GDM1 (cell line): ENCODE measurements around the gene EFCAB10.
"Not testable (repeated sequence)": the region's sequence is repeated elsewhere in the genome, so short reads cannot be mapped to it uniquely, and the experiment has no call there.

Source experiments
- DNase-seq: peaks from one replicate; lab custom pipeline; 2025; lab: John Stamatoyannopoulos, UW

Gene EFCAB10

DNA sequence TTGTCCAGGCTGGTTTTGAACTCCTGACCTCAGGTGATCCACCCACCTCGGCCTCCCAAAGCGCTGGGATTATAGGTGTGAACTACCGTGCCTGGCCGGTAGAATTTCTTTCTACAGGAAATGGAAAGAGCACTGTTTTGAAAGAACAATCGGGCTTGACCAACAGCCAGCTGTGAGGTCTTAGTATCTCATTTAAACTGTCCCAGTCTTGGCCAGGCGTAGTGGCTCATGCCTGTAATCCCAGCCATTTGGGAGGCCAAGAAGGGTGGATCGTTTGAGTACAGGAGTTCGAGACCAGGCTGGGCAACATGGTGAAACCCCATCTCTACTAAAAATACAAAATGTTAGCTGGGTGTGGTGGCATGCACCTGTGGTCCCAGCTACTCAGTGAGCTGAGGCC lies 17.8 kb upstream of the EFCAB10 start:
- DNase-seq, result not testable (repeated sequence)

DNA sequence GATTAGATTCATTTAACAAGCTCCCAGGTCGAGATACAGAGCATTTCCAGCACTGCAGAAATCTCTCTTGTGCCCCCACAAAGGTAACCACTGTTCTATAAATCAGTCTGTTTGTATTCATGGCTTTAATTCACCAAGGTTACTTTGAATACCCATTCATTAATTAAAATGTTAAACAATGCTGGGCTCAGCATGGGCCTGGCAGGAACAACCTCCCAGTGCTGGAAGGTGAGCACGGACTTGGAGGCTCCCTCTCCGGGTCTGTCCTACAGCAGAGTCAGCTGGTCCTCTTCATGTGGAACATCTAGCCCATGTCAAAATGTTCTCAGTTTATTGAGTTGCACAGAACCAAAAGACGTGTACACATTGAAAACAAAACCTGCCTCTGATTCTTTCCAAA lies 15.6 kb upstream of the EFCAB10 start:
- DNase-seq, result no peak

DNA sequence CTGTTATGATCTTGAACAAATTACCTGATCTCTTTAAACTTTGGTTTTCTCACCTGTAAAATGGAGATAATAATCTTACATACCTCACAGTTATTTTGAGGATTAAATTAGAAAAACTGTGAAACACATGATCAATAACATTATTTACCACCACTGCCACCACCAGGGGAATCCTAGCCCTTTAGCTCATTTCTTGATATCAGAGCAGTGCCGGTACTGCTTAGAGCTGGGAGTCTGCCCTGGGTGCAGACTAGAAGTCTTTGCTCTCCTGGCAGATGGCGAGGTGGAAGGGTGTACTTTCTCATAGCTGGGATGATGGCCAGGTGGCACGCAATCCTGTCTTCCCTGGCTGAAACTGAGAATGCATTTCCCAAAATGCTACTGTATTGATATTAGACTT lies 12.7 kb upstream of the EFCAB10 start:
- DNase-seq, result no peak

DNA sequence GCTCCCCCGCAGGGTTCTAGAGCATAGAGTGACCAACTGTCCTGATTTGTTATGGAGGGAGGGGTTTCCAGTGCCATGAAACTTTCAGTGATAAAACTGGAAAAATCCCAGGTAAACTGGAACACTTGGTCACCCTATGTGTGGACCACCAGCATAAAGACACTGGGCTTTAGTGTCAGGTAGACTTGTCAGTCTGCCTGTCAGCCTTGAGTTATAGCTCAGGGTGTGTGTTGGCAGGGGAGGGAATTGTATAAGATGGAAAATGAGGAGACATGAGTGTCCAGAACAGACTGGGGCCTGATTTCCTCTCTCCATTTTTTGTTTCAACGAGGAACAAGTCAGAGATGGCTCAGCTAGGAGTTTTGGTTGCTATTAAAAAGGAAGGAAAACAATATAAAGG lies 10.2 kb upstream of the EFCAB10 start:
- no peak for DNase-seq

DNA sequence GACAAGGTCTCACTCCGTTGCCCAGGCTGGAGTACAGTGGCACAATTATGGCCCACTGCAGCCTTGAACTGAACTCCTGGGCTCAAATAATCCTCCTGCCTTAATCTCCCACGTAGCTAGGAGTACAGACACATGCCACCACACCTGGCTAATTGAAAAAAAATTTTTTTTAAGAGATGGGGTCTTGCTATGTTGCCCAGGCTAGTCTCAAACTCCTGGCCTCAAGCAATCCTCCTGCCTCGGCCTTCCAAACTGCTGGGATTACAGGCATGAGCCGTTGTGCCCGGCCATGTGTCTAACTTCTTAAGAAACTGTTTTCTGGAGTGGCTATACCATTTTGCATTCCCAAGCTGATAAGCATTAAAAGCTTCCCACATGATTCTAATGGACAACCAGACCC lies 9.5 kb upstream of the EFCAB10 start:
- DNase-seq, result no peak

DNA sequence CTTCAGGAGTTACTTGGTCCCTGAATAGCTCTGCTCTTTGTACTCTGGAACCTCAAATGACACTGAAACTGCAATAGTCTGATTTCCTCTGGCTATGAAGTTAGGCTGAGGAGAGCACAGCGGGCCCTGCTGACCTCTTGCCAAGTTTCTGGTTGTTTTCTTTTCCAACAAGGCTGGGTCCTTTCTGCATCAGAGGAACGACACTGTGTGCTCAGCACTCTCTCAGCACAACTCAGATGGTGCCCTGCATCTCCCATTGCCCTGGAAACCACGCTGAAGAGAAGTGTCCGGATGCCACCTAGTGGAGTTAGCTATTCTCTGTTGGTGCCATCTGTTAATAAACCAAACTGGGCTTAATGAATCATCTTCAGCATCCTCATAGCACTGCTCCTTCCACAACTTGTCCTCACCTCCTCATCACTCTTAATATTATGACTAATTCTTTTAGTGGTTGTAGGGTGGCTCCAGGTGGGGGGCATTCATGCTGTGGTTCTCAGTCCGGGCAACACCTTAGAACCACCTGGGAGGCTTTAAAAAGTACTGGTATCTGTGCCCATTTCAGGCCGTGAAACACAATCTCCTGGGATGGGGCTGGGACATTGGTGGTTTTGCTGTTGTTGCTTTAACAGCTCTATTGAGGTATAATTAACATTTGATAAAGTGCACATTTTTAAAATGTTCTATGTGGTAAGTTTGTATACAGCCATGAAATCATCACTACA lies 8.2 kb upstream of the EFCAB10 start:
- DNase-seq, result peak; percentile 33

DNA sequence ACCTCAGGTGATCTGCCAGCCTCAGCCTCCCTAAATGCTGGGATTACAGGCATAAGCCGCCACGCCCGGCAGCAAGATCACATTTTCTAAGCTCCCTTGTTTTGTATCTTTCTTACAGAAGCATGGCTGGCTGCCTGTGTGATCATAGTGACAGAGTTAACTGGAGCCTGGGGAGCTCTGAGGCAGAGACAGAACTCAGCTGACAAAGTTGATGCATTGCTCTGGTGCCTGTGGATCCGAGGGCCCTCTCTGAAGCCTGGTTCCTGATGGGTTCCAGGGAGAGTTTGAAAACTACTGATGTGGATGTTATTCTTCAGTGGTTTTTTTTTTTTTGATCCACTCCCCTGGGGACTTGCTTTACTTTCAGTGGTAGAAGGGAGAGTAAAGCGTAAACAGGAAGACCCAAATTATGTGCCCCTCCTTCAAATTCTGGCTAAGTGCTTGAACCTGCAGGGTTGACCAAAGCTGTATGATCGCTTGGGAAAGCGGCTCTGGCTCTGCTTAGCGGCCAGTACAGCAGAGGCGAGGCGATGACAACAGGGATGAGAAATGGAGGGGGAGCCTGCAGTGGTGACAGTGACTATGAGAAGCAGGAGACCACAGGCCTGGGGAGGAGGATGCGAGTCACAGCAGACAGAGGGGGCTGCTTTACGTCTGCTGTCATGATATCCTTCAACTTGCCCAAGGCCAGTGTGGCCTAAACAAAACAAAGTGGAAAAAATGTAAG lies 6.8 kb upstream of the EFCAB10 start:
- no peak for DNase-seq

DNA sequence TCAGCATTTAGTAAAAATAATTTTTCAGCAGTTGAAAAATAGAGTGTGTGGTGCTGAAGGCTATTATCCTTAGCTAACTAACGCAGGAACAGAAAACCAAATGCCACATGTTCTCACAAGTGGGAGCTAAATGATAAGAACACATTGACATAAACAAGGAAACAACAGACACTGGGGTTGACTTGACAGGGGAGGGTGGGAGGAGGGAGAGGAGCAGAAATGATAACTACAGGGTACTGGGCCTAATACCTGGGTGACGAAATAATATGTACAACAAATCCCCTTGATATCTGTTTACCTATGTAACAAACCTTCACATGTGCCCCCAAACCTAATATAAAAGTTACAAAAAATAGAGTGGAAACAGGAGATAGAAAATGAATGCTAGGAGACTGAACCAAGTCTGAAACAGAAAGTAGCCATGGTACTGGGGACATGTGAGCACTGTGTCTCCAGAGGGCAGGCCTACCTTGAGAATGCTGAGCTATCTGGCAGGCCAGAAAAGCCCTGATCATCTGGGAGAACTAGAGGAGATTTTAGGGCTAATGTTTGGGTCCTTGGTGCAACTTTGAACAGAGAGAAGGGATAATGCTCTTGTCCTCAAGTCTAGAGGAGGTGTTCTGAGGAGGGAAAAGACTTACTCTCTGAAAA lies 4.7 kb upstream of the EFCAB10 start:
- no peak for DNase-seq

DNA sequence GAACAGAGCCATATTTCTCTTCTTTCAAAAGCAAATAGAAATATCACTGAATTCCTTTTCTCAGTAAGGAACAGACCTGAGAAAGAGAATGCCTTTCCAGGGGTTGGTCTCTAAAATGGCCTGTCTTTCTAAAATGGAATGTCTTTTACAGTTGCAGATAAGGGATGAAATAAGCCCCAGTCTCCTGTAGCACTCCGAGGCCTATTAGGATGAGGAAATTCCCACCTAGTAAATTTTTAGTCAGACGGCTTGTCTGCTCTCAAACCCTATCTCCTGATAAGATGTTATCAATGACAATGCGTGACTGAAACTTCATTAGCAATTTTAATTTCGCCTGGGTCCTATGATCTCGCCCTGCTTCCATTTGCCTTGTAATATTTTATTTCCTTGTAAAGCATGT lies 2.9 kb upstream of the EFCAB10 start:
- DNase-seq, result no peak

DNA sequence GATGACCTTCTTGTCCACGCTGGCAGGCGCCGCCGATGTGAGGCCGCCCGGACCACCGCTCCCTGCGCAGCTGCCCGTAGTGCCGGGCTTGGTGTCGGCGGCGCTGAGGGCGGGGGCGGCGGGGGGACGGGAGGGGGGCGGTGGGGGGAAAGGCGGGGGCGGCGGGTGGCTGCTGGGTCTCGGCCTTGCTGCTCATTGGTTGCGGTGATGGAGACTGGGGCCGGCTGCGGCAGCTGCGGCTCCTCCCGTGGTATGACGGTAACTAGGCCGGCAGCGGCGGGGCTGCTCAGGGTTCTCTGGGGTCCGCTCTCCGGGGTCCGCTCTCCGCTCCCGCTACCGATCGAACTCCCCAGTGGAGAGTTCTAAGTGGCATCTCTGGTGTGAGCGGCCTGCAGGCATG lies 1.8 kb upstream of the EFCAB10 start:
- DNase-seq, result no peak

DNA sequence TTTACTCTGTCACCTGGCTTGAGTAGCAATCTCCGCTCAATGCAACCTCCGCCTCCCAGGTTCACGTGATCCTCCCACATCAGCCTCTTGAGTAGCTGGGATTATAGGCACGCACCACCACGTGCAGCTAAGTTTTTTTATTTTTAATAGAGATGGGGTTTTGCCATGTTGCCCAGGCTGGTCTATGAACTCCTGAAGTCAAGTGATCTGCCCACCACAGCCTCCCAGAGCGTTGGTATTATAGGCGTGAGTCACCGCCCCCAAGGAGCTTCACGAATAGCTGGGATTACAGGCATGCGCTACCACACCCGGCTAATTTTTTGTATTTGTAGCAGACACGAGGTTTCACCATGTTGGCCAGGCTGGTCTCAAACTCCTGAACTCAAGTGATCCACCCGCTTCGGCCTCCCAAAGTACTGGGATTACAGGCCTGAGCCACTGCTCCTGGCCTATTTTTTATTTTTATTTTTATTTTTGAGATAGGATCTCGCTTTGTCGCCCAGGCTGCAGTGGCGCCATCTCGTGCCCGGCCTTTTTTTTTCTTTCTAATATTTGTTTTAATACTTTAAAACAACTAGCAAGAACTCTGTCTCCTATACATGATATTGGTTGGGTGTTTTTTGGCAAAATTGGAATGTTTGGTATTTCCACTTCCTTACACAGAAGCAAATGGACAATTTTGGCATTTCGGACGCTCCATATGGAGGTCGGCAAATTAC lies 1.1 kb downstream of the EFCAB10 start:
- no peak for DNase-seq

DNA sequence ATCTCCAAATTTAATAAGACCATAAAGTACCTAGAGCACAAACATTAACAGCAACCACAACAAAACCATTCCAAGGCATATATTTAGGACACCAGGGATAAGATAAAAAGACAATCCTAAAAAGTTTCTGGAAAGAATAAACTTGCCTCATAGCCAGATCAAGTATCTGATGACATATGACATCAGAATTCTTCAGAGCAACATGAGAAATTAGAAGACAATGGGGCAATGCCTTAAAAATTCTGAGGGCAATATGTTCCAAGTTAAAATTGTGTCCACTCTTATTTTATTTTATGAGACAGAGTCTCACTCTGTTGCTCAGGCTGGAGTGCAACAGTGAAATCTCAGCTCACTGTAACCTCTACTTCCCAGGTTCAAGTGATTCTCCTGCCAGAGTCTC lies 2.8 kb downstream of the EFCAB10 start:
- no peak for DNase-seq

DNA sequence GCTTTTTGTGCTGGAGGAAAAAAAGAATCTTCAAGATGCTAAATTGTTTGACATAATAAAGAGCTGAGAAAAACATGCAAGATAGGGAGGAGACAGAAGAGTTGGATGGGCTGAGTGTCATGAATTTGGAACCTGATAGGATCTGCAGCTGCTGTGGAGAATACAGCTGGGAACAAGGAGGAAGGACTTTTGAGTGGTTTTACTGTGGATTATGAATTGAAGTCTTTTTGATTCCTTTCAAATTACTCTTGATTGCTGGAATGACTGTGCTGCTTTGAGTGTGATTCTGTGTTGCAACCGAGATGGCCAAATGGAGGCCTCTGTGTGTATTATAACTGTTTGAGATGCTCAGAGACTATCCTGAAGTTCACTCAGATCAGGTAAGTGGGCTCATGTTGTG lies 4.0 kb downstream of the EFCAB10 start:
- DNase-seq, result no peak

DNA sequence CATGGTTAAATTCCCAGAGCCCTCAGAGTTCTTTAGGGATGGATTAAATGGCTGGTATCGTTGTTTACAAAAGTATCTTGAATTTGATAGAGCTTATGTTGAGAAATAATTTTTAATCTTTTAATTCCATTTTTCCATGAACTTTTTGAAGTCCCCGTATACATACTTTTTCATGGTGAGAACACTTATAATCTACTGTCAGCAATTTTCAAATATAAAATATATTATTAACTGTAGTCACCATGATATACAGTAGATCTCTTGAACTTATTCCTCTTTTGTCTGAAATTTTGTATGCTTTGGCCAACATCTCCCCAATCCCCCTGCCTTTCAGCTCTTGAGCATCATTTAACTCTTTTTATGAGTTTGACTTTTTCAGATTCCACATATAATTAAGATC lies 9.4 kb downstream of the EFCAB10 start:
- no peak for DNase-seq

DNA sequence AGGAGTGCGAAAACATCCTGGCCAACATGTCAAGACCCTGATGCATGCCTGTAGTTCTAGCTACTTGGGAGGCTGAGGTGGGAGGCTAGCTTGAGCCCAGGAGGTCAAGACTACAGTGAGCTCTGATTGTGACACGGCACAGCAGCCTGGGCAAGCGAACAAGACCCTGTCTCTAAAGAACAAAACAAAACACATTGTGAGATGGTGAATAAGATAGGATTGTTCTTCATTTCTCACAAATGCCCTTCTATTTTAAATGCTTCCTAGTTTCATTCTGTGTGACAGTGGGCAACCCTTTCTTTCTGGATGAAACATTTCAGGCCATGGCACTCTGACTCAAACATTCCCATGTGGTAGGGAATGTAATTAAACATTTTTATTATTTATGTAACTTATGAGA lies 13.5 kb downstream of the EFCAB10 start:
- DNase-seq, result no peak

DNA sequence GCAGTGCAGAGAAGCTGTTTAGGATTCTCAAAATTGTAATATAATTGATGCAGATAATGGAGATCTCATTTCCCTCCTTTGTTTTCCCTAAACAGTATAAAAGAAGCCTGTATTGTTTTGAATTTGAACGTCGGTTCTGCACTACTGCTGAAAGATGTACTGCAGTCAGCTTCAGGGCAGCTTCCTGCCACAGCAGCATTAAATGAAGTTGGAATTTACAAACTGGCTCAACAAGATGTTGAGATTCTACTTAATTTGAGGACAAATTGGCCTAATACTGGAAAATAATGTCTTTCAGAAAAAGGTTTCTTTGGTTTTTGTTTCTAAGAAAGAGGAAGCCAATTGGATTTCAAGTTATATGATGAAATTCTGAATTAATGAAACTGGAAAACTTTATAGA lies 14.3 kb downstream of the EFCAB10 start:
- DNase-seq, result no peak

DNA sequence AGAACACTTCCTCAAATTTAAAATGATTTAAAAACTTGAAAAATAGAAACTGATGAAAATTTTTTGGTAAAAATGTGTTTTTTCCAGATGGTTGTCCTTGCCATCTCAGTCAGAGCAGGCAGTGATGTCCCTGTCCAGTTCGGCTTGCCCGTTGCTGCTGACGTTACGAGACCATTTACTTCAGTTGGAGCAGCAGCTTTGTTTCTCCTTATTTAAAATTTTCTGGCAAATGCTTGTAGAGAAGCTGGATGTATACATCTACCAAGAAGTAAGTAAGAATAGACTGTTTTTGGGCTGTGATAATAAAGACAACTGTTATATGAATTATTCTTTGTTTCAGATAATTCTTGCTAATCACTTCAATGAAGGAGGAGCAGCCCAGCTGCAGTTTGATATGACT lies 16.1 kb downstream of the EFCAB10 start:
- no peak for DNase-seq

DNA sequence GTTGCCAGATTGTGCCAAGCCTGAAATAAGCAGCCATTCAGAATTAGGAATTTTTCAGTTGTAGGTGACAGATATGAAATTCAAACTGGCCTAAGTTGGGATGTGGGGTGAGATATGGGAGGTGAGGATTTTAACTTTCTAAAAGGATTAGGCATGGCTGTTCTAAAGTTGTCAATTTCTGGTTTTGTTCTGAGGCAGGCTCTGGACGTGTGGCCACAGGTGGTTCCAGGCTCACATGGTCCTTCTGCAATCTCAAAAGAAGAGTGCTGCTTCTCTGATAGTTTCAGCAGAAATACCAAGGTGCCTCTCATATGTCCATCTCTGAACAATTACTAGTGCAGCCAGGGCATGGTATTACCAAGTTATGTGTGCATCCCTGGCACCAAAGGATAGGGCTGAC lies 21.4 kb downstream of the EFCAB10 start:
- no peak for DNase-seq

DNA sequence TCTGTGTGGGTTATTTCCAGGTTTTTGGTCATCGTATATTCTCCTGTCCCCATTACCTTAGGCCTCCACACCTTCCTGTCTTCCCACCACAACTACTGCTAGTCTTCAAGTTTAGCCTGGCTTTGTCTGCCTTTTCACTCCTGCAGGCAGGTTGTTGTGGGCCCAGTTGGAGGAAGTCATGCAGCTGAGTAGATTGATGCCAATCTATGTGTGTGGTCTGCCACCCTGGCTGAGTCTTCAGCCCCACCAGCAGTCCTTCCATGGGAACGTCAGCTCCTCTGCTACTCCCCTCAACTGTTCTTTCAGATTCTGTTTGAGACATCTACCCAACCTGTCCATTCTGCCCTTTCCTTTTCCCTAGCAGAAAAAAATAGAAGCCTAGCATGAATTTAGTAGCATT lies 43.0 kb downstream of the EFCAB10 start:
- peak; percentile 9 for DNase-seq

DNA sequence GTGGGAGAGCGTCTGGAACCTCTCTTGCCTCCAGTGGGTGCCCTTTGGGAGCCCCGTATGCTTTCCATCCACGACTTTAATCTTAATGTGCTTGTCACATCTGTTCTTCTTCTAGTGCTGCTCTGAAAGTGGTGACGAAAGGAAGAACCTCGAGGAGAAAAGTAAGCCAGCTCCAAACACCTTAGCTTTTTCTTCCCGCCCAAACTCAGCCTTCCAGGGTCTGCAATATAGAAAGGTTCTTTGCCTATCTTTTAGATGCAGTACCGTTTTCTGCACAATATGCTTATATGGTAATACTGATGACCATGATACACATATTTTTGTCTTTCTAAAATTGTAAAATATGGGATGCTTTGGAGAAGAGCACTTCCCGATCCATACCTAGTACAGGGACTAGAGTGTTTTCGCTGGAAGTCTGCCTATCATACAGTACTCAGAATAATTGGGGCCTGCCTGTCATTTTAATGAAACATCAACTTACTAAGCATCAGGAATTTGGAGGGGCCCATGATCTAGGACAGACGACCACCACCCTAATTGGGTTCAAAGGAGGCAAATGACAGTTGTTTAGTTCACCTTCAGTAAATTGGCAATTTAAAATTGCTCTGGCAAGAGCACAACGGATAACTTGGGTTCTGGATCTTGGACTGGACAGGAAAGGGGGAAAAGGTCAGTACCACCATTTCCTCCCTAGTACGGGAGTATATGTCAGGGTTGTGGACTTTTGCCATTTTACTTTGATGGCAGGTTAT lies 48.4 kb downstream of the EFCAB10 start:
- DNase-seq, result no peak

DNA sequence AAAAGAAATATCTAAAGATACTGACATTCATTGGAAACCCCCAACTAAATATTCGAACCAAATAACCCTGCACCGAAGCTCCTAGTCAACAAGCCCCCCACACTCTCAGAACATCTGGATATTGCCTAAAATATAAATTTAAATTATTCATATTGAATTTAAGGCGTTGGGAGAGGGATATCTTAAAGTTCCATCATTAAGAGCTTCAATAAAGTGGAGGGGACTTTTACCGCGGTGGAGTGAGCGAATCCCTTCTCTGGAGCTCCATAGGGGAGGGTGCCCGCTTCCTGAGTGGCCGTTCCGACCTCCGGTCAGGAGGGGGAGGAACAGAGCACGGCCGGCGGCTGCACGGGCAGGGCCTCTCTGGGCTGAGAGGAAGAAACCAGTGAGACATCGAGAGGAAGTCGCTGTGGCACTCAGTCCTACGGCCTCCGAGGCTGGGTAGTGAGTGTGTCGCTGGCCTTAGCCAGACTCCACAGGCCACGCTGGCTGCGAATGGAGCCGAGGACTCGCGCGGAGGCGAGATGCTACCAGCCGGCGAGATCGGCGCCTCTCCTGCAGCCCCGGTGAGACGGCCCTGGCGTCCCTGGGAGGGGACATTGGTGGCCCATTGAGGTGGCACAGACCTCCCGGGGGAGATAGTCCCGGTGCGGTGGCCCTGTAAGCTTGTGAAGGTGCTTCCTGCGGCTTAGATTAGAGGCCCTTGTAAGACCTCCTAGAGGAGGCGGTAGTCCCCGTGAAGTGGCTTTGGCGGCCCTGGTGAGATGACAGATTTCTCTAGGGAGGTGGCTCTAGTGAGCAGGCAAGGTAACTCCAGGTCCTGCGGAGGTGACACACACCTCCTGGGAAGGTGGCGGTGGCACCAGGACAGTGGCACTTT lies 49.3 kb downstream of the EFCAB10 start, which contains the start of gene RINT1:
Gene RINT1, plus strand, starts transcription at position 410 of the 880 bp plus-strand sequence. Its CDS starts 115 bp downstream, at position 525.
- DNase-seq, result peak; percentile 89
